GM23338 (cell line): ENCODE results near the gene ADCY1. TPM values are rescaled to one million over a fixed set of nuclear protein-coding genes. Genes with fewer than 3 reads are reported as not detected.

ENCODE experiments used
- ATAC-seq: fragments of 200-7000 bp; cut with Tn5 transposase; 3 replicates; pipeline ENCODE4 v1.9.1; 2020
- DNase-seq: peaks from one replicate; pipeline ENCODE4 v3.0.0-alpha.2; 2015; ENCODE audit warnings: low spot score
- H2AFZ ChIP-seq: fragments of 200-600 bp; sonication (generic); 2 replicates; pipeline ENCODE4 v1.8.0; 2016; ENCODE audit warnings: antibody characterized with exemption, mild to moderate bottlenecking, moderate library complexity
- H3F3A ChIP-seq: fragments of 200-600 bp; sonication (generic); replicated peaks from 2 replicates; pipeline ENCODE4 v1.8.0; 2017; ENCODE audit warnings: antibody characterized with exemption, mixed run types, low read depth
- H3K27ac ChIP-seq: fragments of 200-600 bp; sonication (generic); 2 replicates; pipeline ENCODE4 v1.6.1; 2016; ENCODE audit warnings: low read depth
- H3K27me3 ChIP-seq: fragments of 200-600 bp; sonication (generic); 2 replicates; pipeline ENCODE4 v1.8.0; 2016; ENCODE audit warnings: mild to moderate bottlenecking, mixed run types, moderate library complexity; ENCODE audit not compliant: insufficient read depth
- H3K36me3 ChIP-seq: fragments of 200-600 bp; sonication (generic); 2 replicates; pipeline ENCODE4 v1.8.0; 2016; ENCODE audit warnings: mild to moderate bottlenecking; ENCODE audit not compliant: insufficient read depth
- H3K4me1 ChIP-seq: fragments of 200-600 bp; sonication (generic); 2 replicates; pipeline ENCODE4 v1.8.0; 2016; ENCODE audit warnings: mild to moderate bottlenecking, moderate library complexity; ENCODE audit not compliant: insufficient read depth
- H3K4me2 ChIP-seq: fragments of 200-600 bp; sonication (generic); 2 replicates; pipeline ENCODE4 v1.7.1; 2017; ENCODE audit warnings: mixed run types
- H3K4me3 ChIP-seq: fragments of 200-600 bp; sonication (generic); 2 replicates; pipeline ENCODE4 v1.6.1; 2016; ENCODE audit warnings: mixed run types
- H3K79me2 ChIP-seq: fragments of 200-600 bp; sonication (generic); replicated peaks from 2 replicates; pipeline ENCODE4 v1.8.0; 2017; ENCODE audit warnings: mild to moderate bottlenecking; ENCODE audit not compliant: insufficient read depth
- H3K9me2 ChIP-seq: fragments of 200-600 bp; sonication (generic); 2 replicates; pipeline ENCODE4 v1.8.0; 2017; ENCODE audit not compliant: insufficient read depth
- H4K20me1 ChIP-seq: fragments of 200-600 bp; sonication (generic); replicated peaks from 2 replicates; pipeline ENCODE4 v1.8.0; 2017; ENCODE audit warnings: mild to moderate bottlenecking; ENCODE audit not compliant: insufficient read depth
- H3K27ac Mint-ChIP-seq: 2 replicates; pipeline ENCODE4 v1.8.0; 2020; ENCODE audit warnings: inconsistent platforms, mild to moderate bottlenecking, moderate library complexity, mixed read lengths
- H3K27me3 Mint-ChIP-seq: 3 replicates; pipeline ENCODE4 v1.8.0; 2022; ENCODE audit warnings: low read depth, mild to moderate bottlenecking, moderate library complexity, mixed read lengths, inconsistent platforms; ENCODE audit not compliant: insufficient read depth, poor library complexity
- H3K36me3 Mint-ChIP-seq: 3 replicates; pipeline ENCODE4 v1.8.0; 2021; ENCODE audit warnings: low read depth, mild to moderate bottlenecking, inconsistent platforms, moderate library complexity, mixed read lengths
- H3K4me1 Mint-ChIP-seq: 3 replicates; pipeline ENCODE4 v1.8.0; 2020; ENCODE audit warnings: mild to moderate bottlenecking, inconsistent platforms, mixed read lengths
- H3K4me3 Mint-ChIP-seq: 3 replicates; pipeline ENCODE4 v1.8.0; 2021; ENCODE audit warnings: moderate library complexity, mild to moderate bottlenecking, inconsistent platforms, mixed read lengths
- H3K9me3 Mint-ChIP-seq: 3 replicates; pipeline ENCODE4 v1.8.0; 2020; ENCODE audit warnings: moderate library complexity, mild to moderate bottlenecking, inconsistent platforms, mixed read lengths
- CREB1 ChIP-seq: fragments of 250-450 bp; sonication (Bioruptor Pico); IDR thresholded peaks from 2 replicates; pipeline ENCODE4 v1.5.0; 2020; ENCODE audit warnings: low read depth, mild to moderate bottlenecking, moderate library complexity
- ETS1 ChIP-seq: IDR thresholded peaks from 2 replicates; pipeline ENCODE4 v1.6.1; 2016; ENCODE audit warnings: antibody characterized with exemption
- EZH2 ChIP-seq: fragments of 200-600 bp; sonication (generic); IDR thresholded peaks from one replicate; pipeline ENCODE4 v1.8.0; 2017; ENCODE audit warnings: antibody characterized with exemption, mild to moderate bottlenecking, low read depth; ENCODE audit not compliant: unreplicated experiment
- EZH2phosphoT487 ChIP-seq: fragments of 200-600 bp; sonication (generic); IDR thresholded peaks from one replicate; pipeline ENCODE4 v1.8.1; 2018; ENCODE audit warnings: antibody characterized with exemption; ENCODE audit not compliant: unreplicated experiment
- JUNB ChIP-seq: IDR thresholded peaks from one replicate; pipeline ENCODE4 v1.6.1; 2016; ENCODE audit warnings: antibody characterized with exemption; ENCODE audit not compliant: unreplicated experiment
- NANOG ChIP-seq: IDR thresholded peaks from 2 replicates; pipeline ENCODE4 v1.6.1; 2016; ENCODE audit warnings: antibody characterized with exemption, borderline replicate concordance
- STAT1 ChIP-seq: IDR thresholded peaks from one replicate; pipeline ENCODE4 v1.6.1; 2016; ENCODE audit warnings: antibody characterized with exemption; ENCODE audit not compliant: unreplicated experiment
- ZNF462 ChIP-seq: fragments of 250-450 bp; sonication (Bioruptor Pico); IDR thresholded peaks from 2 replicates; pipeline ENCODE4 v1.5.0; 2020; ENCODE audit warnings: mild to moderate bottlenecking, moderate library complexity
- polyA plus RNA-seq: library from polyadenylated mRNA; unstranded; fragments of >200 nt; fragmentation: Nextera tagmentation; extraction: Ambion mirVana; gene quantifications from 2 replicates; pipeline ENCODE4 v1.2.1, GENCODE V29; 2016
- total RNA-seq: library from RNA; depleted of rRNA; stranded (reverse); fragments of >200 nt; shearing (Covaris generic); gene quantifications from 2 replicates; pipeline ENCODE4 v1.2.3, GENCODE V29; 2014
- TF ChIP-seq, protein P1 (sequence below), 2 experiments: fragments of 200-600 bp in 1 of 2; sonication (generic) in 1 of 2; conservative IDR thresholded peaks; 2 replicates each; pipeline versions ENCODE4 v1.5.1 to v1.6.1; 2016 to 2017; ENCODE audit warnings: antibody characterized with exemption in 2 of 2, low read depth in 2 of 2, mild to moderate bottlenecking in 2 of 2, moderate library complexity in 1 of 2
- TF ChIP-seq, protein P2 (sequence below): IDR thresholded peaks from one replicate; pipeline ENCODE4 v1.6.1; 2018; ENCODE audit warnings: antibody characterized with exemption; ENCODE audit not compliant: unreplicated experiment

ADCY1 gene
- total and polyA plus RNA-seq, 2 experiments from 2014 or later, result 2.3 to 18.7 TPM

DNA sequence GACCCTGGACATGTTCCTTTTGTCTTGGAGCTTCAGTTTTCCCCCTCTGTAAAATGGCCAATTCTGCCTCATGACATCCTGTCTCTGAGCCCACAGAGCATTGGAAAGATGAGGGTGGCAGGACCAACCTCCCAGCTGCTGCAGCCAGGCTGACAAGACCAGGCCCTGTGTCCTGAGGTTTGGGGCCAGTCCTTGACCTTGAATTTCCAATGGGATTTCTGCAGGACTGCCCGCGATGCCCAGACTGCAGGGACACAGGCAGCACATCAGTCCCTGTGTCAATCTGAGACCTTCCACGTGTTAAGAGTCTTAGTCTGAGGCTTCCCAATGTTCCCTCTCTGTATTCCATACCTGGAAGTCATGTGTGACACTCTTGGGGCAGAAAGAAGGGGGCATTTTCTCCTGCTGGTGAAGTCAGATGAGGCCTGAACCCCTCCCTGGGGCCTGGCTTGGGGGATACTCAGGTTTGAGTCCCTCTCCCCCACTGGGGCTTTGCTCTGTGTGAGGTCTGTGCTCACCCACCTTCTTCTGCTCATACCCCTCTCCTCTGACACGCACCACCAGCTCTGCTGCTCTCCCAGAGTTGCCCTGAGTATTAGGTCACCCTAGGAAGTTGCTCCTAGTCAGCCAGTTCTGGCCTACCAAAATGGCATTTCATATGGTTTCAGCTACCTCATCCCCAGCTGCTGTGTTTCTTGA is 79.2 kb downstream of the ADCY1 start:
- H3K79me2 ChIP-seq, result no peaks in the 10 kb centered on the region
- no peaks in the 10 kb centered on the region for H3K9me2 ChIP-seq
- Mint-ChIP-seq H3K36me3 (peaks cover 19% of the 10 kb centered on the region), H3K4me3 (no peak overlapping the region), H3K27ac (no peak overlapping the region), H3K4me1 (no peaks in the 10 kb centered on the region), H3K27me3 (peaks cover 9% of the 10 kb centered on the region), H3K9me3 (no peaks in the 10 kb centered on the region)
- no peak overlapping the region for H3K4me2 ChIP-seq
- no peaks in the 10 kb centered on the region for H3K4me1 ChIP-seq
- H3K27me3 ChIP-seq, result no peaks in the 10 kb centered on the region
- TF ChIP-seq EZH2 (no peak), CREB1 (no peak), NANOG (no peak), ZNF462 (CRISPR knock-in tag) (no peak), STAT1 (no peak), JUNB (no peak), ETS1 (no peak), EZH2phosphoT487 (no peak)
- TF ChIP-seq, protein P1, sequence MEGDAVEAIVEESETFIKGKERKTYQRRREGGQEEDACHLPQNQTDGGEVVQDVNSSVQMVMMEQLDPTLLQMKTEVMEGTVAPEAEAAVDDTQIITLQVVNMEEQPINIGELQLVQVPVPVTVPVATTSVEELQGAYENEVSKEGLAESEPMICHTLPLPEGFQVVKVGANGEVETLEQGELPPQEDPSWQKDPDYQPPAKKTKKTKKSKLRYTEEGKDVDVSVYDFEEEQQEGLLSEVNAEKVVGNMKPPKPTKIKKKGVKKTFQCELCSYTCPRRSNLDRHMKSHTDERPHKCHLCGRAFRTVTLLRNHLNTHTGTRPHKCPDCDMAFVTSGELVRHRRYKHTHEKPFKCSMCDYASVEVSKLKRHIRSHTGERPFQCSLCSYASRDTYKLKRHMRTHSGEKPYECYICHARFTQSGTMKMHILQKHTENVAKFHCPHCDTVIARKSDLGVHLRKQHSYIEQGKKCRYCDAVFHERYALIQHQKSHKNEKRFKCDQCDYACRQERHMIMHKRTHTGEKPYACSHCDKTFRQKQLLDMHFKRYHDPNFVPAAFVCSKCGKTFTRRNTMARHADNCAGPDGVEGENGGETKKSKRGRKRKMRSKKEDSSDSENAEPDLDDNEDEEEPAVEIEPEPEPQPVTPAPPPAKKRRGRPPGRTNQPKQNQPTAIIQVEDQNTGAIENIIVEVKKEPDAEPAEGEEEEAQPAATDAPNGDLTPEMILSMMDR (conservative IDR thresholded peaks at IDR 0.05; ENCODE audit: low read depth in 2 of 2), result no peak
- TF ChIP-seq, protein P2, sequence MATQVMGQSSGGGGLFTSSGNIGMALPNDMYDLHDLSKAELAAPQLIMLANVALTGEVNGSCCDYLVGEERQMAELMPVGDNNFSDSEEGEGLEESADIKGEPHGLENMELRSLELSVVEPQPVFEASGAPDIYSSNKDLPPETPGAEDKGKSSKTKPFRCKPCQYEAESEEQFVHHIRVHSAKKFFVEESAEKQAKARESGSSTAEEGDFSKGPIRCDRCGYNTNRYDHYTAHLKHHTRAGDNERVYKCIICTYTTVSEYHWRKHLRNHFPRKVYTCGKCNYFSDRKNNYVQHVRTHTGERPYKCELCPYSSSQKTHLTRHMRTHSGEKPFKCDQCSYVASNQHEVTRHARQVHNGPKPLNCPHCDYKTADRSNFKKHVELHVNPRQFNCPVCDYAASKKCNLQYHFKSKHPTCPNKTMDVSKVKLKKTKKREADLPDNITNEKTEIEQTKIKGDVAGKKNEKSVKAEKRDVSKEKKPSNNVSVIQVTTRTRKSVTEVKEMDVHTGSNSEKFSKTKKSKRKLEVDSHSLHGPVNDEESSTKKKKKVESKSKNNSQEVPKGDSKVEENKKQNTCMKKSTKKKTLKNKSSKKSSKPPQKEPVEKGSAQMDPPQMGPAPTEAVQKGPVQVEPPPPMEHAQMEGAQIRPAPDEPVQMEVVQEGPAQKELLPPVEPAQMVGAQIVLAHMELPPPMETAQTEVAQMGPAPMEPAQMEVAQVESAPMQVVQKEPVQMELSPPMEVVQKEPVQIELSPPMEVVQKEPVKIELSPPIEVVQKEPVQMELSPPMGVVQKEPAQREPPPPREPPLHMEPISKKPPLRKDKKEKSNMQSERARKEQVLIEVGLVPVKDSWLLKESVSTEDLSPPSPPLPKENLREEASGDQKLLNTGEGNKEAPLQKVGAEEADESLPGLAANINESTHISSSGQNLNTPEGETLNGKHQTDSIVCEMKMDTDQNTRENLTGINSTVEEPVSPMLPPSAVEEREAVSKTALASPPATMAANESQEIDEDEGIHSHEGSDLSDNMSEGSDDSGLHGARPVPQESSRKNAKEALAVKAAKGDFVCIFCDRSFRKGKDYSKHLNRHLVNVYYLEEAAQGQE, result no peak
- no peak overlapping the region for H2AFZ ChIP-seq
- H4K20me1 ChIP-seq, result no peaks in the 10 kb centered on the region
- H3K27ac ChIP-seq, result no peak overlapping the region
- ATAC-seq, result no peak
- DNase-seq, result no peak
- H3F3A ChIP-seq, result no peaks in the 10 kb centered on the region
- H3K36me3 ChIP-seq, result no peaks in the 10 kb centered on the region
- no peak overlapping the region for H3K4me3 ChIP-seq
